ENCODE data around the gene ATP5F1D.

ATP5F1D gene

GRCh38 chr19:1248139-1248785, 6.7 kb downstream of the ATP5F1D start, which contains the start of gene MIDN:
TSS of gene MIDN (plus strand) at chr19:1248583. CDS start at chr19:1250297, 1,714 bp downstream.
- DNase-seq (ENCODE audit: low spot score): peak; percentile 87

DNA sequence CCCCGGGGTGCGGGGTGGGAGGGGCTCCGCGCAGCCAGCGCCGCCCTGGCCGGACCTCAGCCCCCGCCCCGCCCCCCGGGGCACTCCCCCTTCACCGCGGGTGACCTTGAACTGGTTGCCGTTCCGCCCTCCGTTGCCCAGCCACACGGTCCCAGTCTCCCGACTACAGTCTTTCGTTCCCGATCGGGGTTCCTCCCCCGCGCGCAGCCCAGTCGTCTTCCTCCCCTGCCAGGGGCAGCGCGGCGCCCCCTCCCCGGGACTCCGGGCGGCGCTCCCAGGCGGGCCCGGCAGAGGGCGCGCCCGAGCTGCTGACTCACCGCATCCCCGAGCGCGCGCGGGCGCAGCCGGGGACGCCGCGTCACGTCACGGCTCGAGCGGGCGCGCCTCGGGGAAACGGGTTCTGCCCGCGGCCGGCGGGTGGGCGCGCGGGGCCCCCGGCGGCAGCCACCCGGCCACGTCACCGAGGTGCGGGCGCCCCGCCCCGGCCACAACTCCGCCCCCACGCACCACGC, 7.3 kb downstream of the ATP5F1D start:
- peak; percentile 89 for DNase-seq (ENCODE audit: low spot score)

- DNase-seq (ENCODE audit: low spot score): peak; percentile 96
Observed at GRCh38 chr19:1249298-1249989, 7.9 kb downstream of the ATP5F1D start.

GRCh38 chr19:1249990-1250436, 8.5 kb downstream of the ATP5F1D start:
- no peak for DNase-seq (ENCODE audit: low spot score)

- DNase-seq (ENCODE audit: low spot score): peak; percentile 89
Observed at GRCh38 chr19:1250437-1251260, 9.1 kb downstream of the ATP5F1D start.

- DNase-seq (ENCODE audit: low spot score): no peak
Observed at GRCh38 chr19:1251330-1252220, 10.0 kb downstream of the ATP5F1D start.

GRCh38 chr19:1252221-1252820, 10.8 kb downstream of the ATP5F1D start:
- DNase-seq (ENCODE audit: low spot score): no peak

DNA sequence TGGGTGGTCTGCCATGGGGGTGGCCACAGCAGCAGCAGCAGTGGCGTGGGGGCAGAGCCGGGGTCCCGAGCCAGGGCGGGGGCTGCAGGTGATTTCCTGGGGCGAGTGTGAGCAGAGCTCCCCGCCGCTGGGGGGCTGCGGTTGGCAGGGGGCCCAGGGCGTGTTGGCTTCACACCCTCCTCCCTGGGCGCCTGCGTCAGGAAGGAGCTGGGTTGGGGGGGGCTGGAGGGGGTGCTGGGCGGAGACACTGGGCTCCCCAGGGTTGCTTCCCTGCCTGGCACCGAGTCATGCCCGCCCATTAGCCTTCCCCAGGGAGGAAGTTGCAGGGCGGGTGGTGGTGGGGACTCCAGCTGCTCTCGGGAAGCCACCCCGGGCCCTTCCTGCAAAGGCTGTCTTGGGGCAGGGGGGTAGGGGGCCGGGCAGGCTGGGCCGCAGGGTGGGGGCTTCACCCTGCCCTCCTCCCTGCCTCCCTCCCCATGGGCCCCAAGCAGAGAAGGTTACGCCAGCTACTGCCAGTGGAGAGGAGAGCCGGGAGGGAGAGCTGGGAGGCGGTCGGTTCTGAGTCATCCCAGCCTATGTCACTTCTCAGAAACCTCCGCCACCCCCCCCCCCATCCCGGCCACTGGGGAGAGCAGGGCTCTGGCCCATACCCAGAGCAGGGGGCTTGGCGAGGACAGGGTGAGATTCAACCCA, 11.4 kb downstream of the ATP5F1D start:
- DNase-seq (ENCODE audit: low spot score): no peak

DNA sequence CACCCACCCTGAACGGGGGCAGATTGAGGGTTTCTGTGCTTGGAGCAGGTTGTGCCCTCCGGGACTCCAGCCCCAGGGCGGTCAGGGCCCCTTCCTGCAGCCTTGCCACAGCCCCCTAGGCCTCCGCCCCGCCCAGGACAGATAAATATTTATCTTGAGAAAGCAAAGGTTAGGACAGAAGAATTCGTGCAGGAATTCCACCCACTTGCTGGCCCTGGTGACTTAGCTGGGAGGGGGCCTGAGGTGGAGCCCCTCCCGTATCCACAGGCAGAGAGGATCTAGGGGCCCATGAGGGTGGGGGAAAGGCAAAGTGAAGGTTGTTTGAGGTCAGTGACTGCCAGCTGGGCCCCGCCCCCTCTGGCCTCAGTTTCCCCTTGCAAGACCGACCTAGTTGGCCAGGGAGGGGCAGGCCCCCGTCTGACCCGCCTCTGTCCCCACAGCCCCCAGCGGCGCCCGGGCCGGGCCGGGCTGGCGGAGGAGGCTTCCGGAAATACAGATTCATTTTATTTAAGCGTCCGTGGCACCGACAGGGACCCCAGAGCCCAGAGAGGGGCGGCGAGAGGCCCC, 12.0 kb downstream of the ATP5F1D start:
- no peak for DNase-seq (ENCODE audit: low spot score)

- DNase-seq (ENCODE audit: low spot score): no peak
Observed at GRCh38 chr19:1254081-1254527, 12.6 kb downstream of the ATP5F1D start.

DNA sequence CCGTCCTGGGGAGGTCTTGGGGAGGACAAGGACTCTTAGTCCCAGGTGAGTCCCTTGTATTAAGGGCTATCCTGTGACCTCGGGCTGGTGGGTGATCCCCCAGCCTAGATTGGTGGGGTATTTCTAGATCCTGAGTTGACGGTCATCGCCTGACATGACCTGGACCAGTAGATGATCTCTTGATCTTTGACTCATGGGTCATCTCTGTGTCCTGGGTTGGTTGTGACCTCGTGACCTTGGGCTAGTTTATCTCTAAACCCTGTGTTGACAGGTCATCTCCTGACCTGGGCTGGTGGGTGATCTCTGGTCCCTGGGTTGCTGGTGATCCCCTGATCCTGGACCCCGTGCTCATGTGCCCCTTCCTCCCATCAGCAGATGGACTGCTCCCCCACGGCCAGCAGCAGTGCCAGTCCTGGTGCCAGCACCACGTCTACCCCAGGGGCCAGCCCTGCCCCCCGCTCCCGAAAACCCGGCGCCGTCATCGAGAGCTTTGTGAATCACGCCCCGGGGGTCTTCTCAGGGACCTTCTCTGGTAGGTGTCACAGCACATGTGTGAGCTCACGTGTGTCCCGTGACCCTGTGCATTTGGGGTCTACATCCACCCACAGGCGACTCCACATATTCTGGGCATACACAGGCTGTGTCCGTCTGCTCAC, 13.1 kb downstream of the ATP5F1D start:
- no peak for DNase-seq (ENCODE audit: low spot score)

DNA sequence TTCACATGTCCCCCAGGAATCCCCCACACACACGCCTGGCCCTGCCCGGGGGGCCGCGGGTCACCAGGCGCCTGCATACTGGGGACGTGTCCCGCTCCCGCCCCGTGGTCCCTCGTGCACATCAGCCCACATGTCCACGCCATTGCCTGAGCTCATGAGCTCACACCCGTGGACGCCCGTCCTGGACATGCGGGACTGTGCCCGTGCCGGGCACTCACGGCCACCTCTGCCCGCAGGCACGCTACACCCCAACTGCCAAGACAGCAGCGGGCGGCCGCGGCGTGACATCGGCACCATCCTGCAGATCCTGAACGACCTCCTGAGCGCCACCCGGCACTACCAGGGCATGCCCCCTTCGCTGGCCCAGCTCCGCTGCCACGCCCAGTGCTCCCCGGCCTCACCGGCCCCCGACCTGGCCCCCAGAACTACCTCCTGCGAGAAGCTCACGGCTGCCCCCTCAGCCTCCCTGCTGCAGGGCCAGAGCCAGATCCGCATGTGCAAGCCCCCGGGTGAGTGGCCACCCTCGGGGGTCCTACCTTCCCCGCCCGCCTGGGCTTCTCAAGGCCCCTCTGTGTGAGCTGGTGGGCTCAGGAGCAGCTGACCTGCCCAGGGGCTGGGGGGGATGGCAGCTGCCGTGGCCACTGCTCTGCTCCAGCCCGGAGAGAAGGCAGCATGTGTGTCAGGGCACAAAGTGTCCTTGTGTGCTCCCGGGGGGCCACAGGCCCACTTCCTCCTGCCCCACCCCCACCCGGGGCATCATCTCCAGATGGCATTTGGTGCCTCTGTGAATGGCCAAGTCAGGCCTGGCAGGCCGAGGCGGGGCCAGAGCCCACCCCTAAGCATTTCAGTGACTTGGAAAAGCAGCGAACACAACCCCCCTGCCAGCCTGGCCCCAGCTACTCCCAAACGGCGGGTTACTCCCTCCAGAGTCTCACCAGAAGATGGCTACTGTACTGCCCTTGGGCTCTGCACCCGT, 13.9 kb downstream of the ATP5F1D start:
- DNase-seq (ENCODE audit: low spot score): no peak

DNA sequence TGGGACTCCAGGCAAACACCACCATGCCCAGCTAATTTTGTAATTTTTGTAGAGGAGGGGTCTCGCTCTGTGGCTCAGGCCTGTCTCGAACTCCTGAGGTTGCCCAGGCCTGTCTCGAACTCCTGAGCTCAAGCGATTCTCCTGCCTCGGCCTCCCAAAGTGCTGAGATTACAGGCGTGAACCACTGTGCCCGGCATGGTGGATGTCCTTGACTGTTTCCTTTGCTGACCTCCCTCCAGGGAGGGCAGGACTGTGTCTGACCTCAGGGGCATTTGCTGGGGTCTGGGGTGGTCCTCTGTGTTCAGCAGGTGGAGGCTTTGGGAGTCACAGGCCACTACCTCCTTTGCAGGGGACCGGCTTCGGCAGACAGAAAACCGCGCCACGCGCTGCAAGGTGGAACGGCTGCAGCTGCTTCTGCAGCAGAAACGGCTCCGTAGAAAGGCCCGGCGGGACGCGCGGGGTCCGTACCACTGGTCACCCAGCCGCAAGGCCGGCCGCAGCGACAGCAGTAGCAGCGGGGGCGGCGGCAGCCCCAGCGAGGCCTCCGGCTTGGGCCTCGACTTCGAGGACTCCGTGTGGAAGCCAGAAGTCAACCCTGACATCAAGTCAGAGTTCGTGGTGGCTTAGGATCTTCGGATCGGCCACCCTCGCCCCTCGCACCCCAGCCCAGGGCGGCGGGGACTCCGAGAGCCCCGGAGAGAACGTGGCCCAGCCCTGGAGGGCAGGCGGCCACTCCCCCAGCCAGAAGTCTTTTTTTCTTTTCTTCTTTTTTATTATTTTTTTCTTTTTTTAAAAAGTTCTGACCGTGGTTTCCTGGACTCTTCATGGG, 15.3 kb downstream of the ATP5F1D start:
- DNase-seq (ENCODE audit: low spot score): no peak

GRCh38 chr19:1257475-1258162, 16.1 kb downstream of the ATP5F1D start:
- no peak for DNase-seq (ENCODE audit: low spot score)

DNA sequence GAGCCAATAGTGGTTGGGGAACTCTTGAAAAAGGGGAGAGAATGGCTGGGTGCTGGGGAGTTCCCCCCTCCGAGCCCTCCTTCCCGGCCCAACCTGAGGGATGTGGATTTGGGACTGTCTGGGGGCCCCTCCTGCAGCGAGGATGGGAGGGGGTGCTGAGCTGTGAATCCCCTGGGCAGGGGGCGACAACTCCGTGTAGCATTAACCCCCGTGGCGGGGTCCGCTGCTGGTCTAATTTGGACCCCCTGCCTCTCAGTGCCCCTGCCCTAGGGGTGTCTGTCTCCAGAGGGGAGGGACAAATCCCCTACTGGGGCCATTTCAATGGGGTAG, 16.6 kb downstream of the ATP5F1D start:
- no peak for DNase-seq (ENCODE audit: low spot score)

- DNase-seq (ENCODE audit: low spot score): no peak
Observed at GRCh38 chr19:1258707-1259205, 17.2 kb downstream of the ATP5F1D start.

All from ecto neural progenitor cell (in vitro differentiated cells).